SK-N-SH treated with all-trans-retinoic acid at 6 μM for 48 hours (cell line): ENCODE data around the gene ASIC1.

Experiments
- ESRRG ChIP-seq: fragments of 250-450 bp; sonication (Bioruptor Pico); IDR thresholded peaks from 2 replicates; pipeline ENCODE4 v1.6.1; 2021; ENCODE audit warnings: mild to moderate bottlenecking
- PATZ1 ChIP-seq: fragments of 250-450 bp; sonication (Bioruptor Pico); IDR thresholded peaks from 2 replicates; pipeline ENCODE4 v1.8.0; 2020; ENCODE audit warnings: mild to moderate bottlenecking, moderate library complexity, borderline replicate concordance

DNA sequence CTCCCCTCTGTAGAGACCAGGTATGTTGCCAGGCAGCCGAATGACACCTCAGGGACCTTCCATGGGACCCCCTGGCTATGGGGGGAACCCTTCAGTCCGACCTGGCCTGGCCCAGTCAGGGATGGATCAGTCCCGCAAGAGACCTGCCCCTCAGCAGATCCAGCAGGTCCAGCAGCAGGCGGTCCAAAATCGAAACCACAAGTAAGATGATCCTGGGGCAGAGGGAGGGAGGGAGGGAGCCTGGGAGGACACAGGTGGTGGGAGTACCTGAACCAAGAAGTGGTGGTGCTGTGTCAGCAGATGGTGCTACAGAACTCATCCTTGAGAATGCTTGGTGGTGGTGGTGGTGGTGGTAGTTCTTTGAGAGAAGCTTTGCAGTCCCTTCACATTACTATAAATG lies 28.8 kb downstream of the ASIC1 start:
- TF ChIP-seq PATZ1 (CRISPR knock-in tag), result no peak
- no peak for TF ChIP-seq ESRRG (CRISPR knock-in tag)
